ENCODE measurements around the gene STN1. TPM values are rescaled to one million over a fixed set of nuclear protein-coding genes. Genes with fewer than 3 reads are reported as not detected.
A peak's percentile ranks its signal among the peaks of the same experiment; 100 is the strongest.

STN1 gene
- polyA plus RNA-seq, 2 donors = 41.1 to 70.8 TPM

GRCh38 chr10:103859161-103860086 lies 58.6 kb downstream of the STN1 start:
- H3K4me1 ChIP-seq (ENCODE audit: control insufficient read depth in 2 of 2, insufficient read depth in 2 of 2, low read length in 1 of 2) = no peaks in the 10 kb centered on the region
- H3K27ac ChIP-seq (ENCODE audit: low read depth in 2 of 2, low read length in 1 of 2) = peak overlapping the region in 1 of 2 donors; percentile 36
- 56 to 58% methylated on average over 15 of the region's 15 CpGs for WGBS, 2 donors
- no peaks in the 10 kb centered on the region for H3K36me3 ChIP-seq (ENCODE audit: control insufficient read depth in 2 of 2, insufficient read depth in 2 of 2, low read length in 1 of 2)
- no peaks in the 10 kb centered on the region for H3K27me3 ChIP-seq (ENCODE audit: control insufficient read depth in 1 of 2, insufficient read depth in 2 of 2, low read length in 2 of 2)
- no peak overlapping the region for H3K4me3 ChIP-seq (ENCODE audit: low read depth in 1 of 2, low read length in 2 of 2)
- H3K9me3 ChIP-seq (ENCODE audit: control insufficient read depth in 2 of 2, insufficient read depth in 1 of 2, low read depth in 1 of 2, low read length in 1 of 2) = no peaks in the 10 kb centered on the region

GRCh38 chr10:103858360-103858759 lies 59.6 kb downstream of the STN1 start:
- H3K36me3 ChIP-seq (ENCODE audit: control insufficient read depth in 2 of 2, insufficient read depth in 2 of 2, low read length in 1 of 2) = no peaks in the 10 kb centered on the region
- no peaks in the 10 kb centered on the region for H3K27me3 ChIP-seq (ENCODE audit: control insufficient read depth in 1 of 2, insufficient read depth in 2 of 2, low read length in 2 of 2)
- H3K9me3 ChIP-seq (ENCODE audit: control insufficient read depth in 2 of 2, insufficient read depth in 1 of 2, low read depth in 1 of 2, low read length in 1 of 2) = no peaks in the 10 kb centered on the region
- 83 to 85% methylated on average over 5 of the region's 5 CpGs for WGBS, 2 donors
- H3K27ac ChIP-seq (ENCODE audit: low read depth in 2 of 2, low read length in 1 of 2) = no peak overlapping the region
- H3K4me3 ChIP-seq (ENCODE audit: low read depth in 1 of 2, low read length in 2 of 2) = no peak overlapping the region
- no peaks in the 10 kb centered on the region for H3K4me1 ChIP-seq (ENCODE audit: control insufficient read depth in 2 of 2, insufficient read depth in 2 of 2, low read length in 1 of 2)

- 74 to 86% methylated on average over 5 of the region's 5 CpGs for WGBS, 2 donors
- Histone ChIP-seq H3K4me1 (ENCODE audit: control insufficient read depth in 2 of 2, insufficient read depth in 2 of 2, low read length in 1 of 2) (peaks cover 0 to 7% of the 10 kb centered on the region in 2 donors), H3K36me3 (ENCODE audit: control insufficient read depth in 2 of 2, insufficient read depth in 2 of 2, low read length in 1 of 2) (no peaks in the 10 kb centered on the region), H3K4me3 (ENCODE audit: low read depth in 1 of 2, low read length in 2 of 2) (no peak overlapping the region), H3K9me3 (ENCODE audit: control insufficient read depth in 2 of 2, insufficient read depth in 1 of 2, low read depth in 1 of 2, low read length in 1 of 2) (no peaks in the 10 kb centered on the region), H3K27me3 (ENCODE audit: control insufficient read depth in 1 of 2, insufficient read depth in 2 of 2, low read length in 2 of 2) (no peaks in the 10 kb centered on the region), H3K27ac (ENCODE audit: low read depth in 2 of 2, low read length in 1 of 2) (no peak overlapping the region)
These were observed 61.2 kb downstream of the STN1 start for GRCh38 chr10:103856797-103857170.

GRCh38 chr10:103855852-103856796 lies 61.9 kb downstream of the STN1 start:
- Histone ChIP-seq H3K4me1 (ENCODE audit: control insufficient read depth in 2 of 2, insufficient read depth in 2 of 2, low read length in 1 of 2) (peaks cover 0 to 10% of the 10 kb centered on the region in 2 donors), H3K36me3 (ENCODE audit: control insufficient read depth in 2 of 2, insufficient read depth in 2 of 2, low read length in 1 of 2) (peaks cover 0 to 4% of the 10 kb centered on the region in 2 donors), H3K27ac (ENCODE audit: low read depth in 2 of 2, low read length in 1 of 2) (peak overlapping the region in 1 of 2 donors; percentile 70), H3K27me3 (ENCODE audit: control insufficient read depth in 1 of 2, insufficient read depth in 2 of 2, low read length in 2 of 2) (no peaks in the 10 kb centered on the region), H3K9me3 (ENCODE audit: control insufficient read depth in 2 of 2, insufficient read depth in 1 of 2, low read depth in 1 of 2, low read length in 1 of 2) (no peaks in the 10 kb centered on the region), H3K4me3 (ENCODE audit: low read depth in 1 of 2, low read length in 2 of 2) (peak overlapping the region; percentile 70 to 77)
- WGBS, 2 donors = 15 to 22% methylated on average over 25 to 34 of the region's 34 CpGs

GRCh38 chr10:103855424-103855823 lies 62.6 kb downstream of the STN1 start, which contains the start of gene SH3PXD2A:
TSS of gene SH3PXD2A (minus strand) at chr10:103855576. CDS start at chr10:103855266, 310 bp downstream.
- WGBS, 2 donors = 0 to 1% methylated on average over 33 to 54 of the region's 54 CpGs
- H3K27ac ChIP-seq (ENCODE audit: low read depth in 2 of 2, low read length in 1 of 2) = peak within 1 kb of the TSS; percentile 66 to 70
- H3K27me3 ChIP-seq (ENCODE audit: control insufficient read depth in 1 of 2, insufficient read depth in 2 of 2, low read length in 2 of 2) = no peaks in the 10 kb centered on the region
- no peaks in the 10 kb centered on the region for H3K9me3 ChIP-seq (ENCODE audit: control insufficient read depth in 2 of 2, insufficient read depth in 1 of 2, low read depth in 1 of 2, low read length in 1 of 2)
- H3K36me3 ChIP-seq (ENCODE audit: control insufficient read depth in 2 of 2, insufficient read depth in 2 of 2, low read length in 1 of 2) = peaks cover 0 to 4% of the 10 kb centered on the region in 2 donors
- H3K4me3 ChIP-seq (ENCODE audit: low read depth in 1 of 2, low read length in 2 of 2) = peak within 1 kb of the TSS; percentile 70 to 77
- peaks cover 1 to 14% of the 10 kb centered on the region in 2 donors for H3K4me1 ChIP-seq (ENCODE audit: control insufficient read depth in 2 of 2, insufficient read depth in 2 of 2, low read length in 1 of 2)

GRCh38 chr10:103854686-103855391 lies 63.1 kb downstream of the STN1 start:
- Histone ChIP-seq H3K27me3 (ENCODE audit: control insufficient read depth in 1 of 2, insufficient read depth in 2 of 2, low read length in 2 of 2) (no peaks in the 10 kb centered on the region), H3K9me3 (ENCODE audit: control insufficient read depth in 2 of 2, insufficient read depth in 1 of 2, low read depth in 1 of 2, low read length in 1 of 2) (no peaks in the 10 kb centered on the region), H3K36me3 (ENCODE audit: control insufficient read depth in 2 of 2, insufficient read depth in 2 of 2, low read length in 1 of 2) (peaks cover 0 to 4% of the 10 kb centered on the region in 2 donors), H3K4me1 (ENCODE audit: control insufficient read depth in 2 of 2, insufficient read depth in 2 of 2, low read length in 1 of 2) (peaks cover 3 to 20% of the 10 kb centered on the region in 2 donors), H3K27ac (ENCODE audit: low read depth in 2 of 2, low read length in 1 of 2) (peak overlapping the region; percentile 66 to 70), H3K4me3 (ENCODE audit: low read depth in 1 of 2, low read length in 2 of 2) (peak overlapping the region; percentile 70 to 77)
- 1 to 2% methylated on average over 37 to 53 of the region's 53 CpGs for WGBS, 2 donors

- Histone ChIP-seq H3K4me1 (ENCODE audit: control insufficient read depth in 2 of 2, insufficient read depth in 2 of 2, low read length in 1 of 2) (peaks cover 6 to 20% of the 10 kb centered on the region in 2 donors), H3K27ac (ENCODE audit: low read depth in 2 of 2, low read length in 1 of 2) (peak overlapping the region; percentile 66 to 70), H3K36me3 (ENCODE audit: control insufficient read depth in 2 of 2, insufficient read depth in 2 of 2, low read length in 1 of 2) (peaks cover 0 to 4% of the 10 kb centered on the region in 2 donors), H3K9me3 (ENCODE audit: control insufficient read depth in 2 of 2, insufficient read depth in 1 of 2, low read depth in 1 of 2, low read length in 1 of 2) (no peaks in the 10 kb centered on the region), H3K4me3 (ENCODE audit: low read depth in 1 of 2, low read length in 2 of 2) (peak overlapping the region; percentile 70 to 77), H3K27me3 (ENCODE audit: control insufficient read depth in 1 of 2, insufficient read depth in 2 of 2, low read length in 2 of 2) (no peaks in the 10 kb centered on the region)
- 2 to 6% methylated on average over 13 of the region's 13 CpGs for WGBS, 2 donors
These were observed 63.7 kb downstream of the STN1 start for GRCh38 chr10:103854265-103854685.

- Histone ChIP-seq H3K27me3 (ENCODE audit: control insufficient read depth in 1 of 2, insufficient read depth in 2 of 2, low read length in 2 of 2) (no peaks in the 10 kb centered on the region), H3K4me1 (ENCODE audit: control insufficient read depth in 2 of 2, insufficient read depth in 2 of 2, low read length in 1 of 2) (peaks cover 6 to 22% of the 10 kb centered on the region in 2 donors), H3K4me3 (ENCODE audit: low read depth in 1 of 2, low read length in 2 of 2) (peak overlapping the region; percentile 70 to 77), H3K36me3 (ENCODE audit: control insufficient read depth in 2 of 2, insufficient read depth in 2 of 2, low read length in 1 of 2) (peaks cover 0 to 4% of the 10 kb centered on the region in 2 donors), H3K27ac (ENCODE audit: low read depth in 2 of 2, low read length in 1 of 2) (peak overlapping the region; percentile 66 to 70), H3K9me3 (ENCODE audit: control insufficient read depth in 2 of 2, insufficient read depth in 1 of 2, low read depth in 1 of 2, low read length in 1 of 2) (no peaks in the 10 kb centered on the region)
- 33 to 44% methylated on average over 9 of the region's 9 CpGs for WGBS, 2 donors
These were observed 64.3 kb downstream of the STN1 start for GRCh38 chr10:103853428-103854264.

All from esophagus (tissue), 2 donors.